Kidney epithelial cell (primary cell): ENCODE results near the gene AP4S1. TPM values are rescaled to one million over a fixed set of nuclear protein-coding genes. Genes with fewer than 3 reads are reported as not detected.

Source experiments
- DNase-seq: peaks from one replicate; pipeline ENCODE4 v3.0.0-alpha.2; 2010; ENCODE audit warnings: low read depth
- H3K27me3 ChIP-seq: 2 replicates; pipeline ENCODE4 v1.6.0; 2011; ENCODE audit warnings: low read length; ENCODE audit not compliant: control insufficient read depth, insufficient read depth
- H3K36me3 ChIP-seq: 2 replicates; pipeline ENCODE4 v1.5.1; 2011; ENCODE audit warnings: low read length; ENCODE audit not compliant: control insufficient read depth, insufficient read depth
- H3K4me3 ChIP-seq: 2 replicates; pipeline ENCODE4 v1.5.1; 2011; ENCODE audit warnings: low read depth, mild to moderate bottlenecking, control low read depth, low read length
- CTCF ChIP-seq: IDR thresholded peaks from 2 replicates; pipeline ENCODE4 v1.5.1; 2011; ENCODE audit warnings: mild to moderate bottlenecking, moderate library complexity, low read length, control low read depth, inconsistent platforms; ENCODE audit not compliant: insufficient read depth, poor library complexity, severe bottlenecking
- total RNA-seq: library from RNA; depleted of rRNA; stranded (reverse); fragments of >200 nt; gene quantifications from 2 replicates; pipeline ENCODE4 v1.2.3, GENCODE V29; 2015

Gene AP4S1
- total RNA-seq, 1 donor from 2014 or later = 16.0 TPM

- TF ChIP-seq CTCF = no peak
- H3K36me3 ChIP-seq = no peaks in the 10 kb centered on the region
- H3K4me3 ChIP-seq = no peak overlapping the region
- DNase-seq = no peak
- H3K27me3 ChIP-seq = no peaks in the 10 kb centered on the region
Measured at GRCh38 chr14:30985796-30986195, 39.7 kb upstream of the AP4S1 start.

DNA sequence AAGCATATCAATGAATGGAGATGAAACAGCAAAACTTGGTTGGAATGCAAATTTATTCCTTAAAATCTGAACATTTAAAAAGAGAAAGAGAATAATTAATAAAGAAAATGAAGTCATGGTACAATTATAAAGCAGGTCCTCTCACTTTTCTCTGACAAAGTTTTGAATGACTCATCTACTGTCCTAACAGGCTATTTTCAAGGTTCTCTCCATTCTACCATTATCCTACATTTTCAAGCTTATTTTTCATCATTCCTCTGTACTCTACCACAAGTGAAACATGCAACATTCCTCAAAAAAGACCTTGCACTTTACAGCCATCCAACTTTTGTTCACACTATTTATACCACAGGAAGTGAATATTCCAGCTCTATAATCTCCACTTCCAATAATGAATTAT is 36.9 kb upstream of the AP4S1 start:
- no peak for DNase-seq
- no peak overlapping the region for H3K4me3 ChIP-seq
- no peak for TF ChIP-seq CTCF
- no peaks in the 10 kb centered on the region for H3K27me3 ChIP-seq
- no peaks in the 10 kb centered on the region for H3K36me3 ChIP-seq

- TF ChIP-seq CTCF = no peak
- Histone ChIP-seq H3K36me3 (no peaks in the 10 kb centered on the region), H3K27me3 (no peaks in the 10 kb centered on the region), H3K4me3 (no peak overlapping the region)
- DNase-seq = no peak
Measured at GRCh38 chr14:30990770-30991169, 34.7 kb upstream of the AP4S1 start.

DNA sequence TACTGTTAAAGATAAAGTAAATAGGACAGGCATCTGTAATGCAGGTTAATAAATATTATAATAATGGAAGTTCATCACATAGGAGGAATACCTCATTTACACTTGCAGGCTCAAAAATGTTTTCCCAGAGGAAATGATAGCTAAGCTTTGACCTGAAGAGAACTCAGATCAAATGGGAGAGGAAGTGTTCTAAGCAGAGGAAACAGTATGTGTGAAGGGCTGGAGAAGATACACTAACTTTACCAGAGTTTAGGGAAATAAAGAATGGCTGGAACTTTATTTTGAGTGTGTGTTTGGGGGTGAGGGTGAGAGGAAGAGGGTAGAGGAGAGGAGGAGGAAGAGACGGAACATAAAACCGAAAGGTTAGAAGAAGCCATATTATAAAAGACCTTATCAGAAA is 34.0 kb upstream of the AP4S1 start:
- Histone ChIP-seq H3K4me3 (no peak overlapping the region), H3K27me3 (no peaks in the 10 kb centered on the region), H3K36me3 (no peaks in the 10 kb centered on the region)
- DNase-seq = no peak
- TF ChIP-seq CTCF = no peak

- H3K27me3 ChIP-seq = no peaks in the 10 kb centered on the region
- no peak for TF ChIP-seq CTCF
- no peak for DNase-seq
- no peak overlapping the region for H3K4me3 ChIP-seq
- no peaks in the 10 kb centered on the region for H3K36me3 ChIP-seq
Measured at GRCh38 chr14:30993071-30993470, 32.4 kb upstream of the AP4S1 start.
